Activated CD4-positive, alpha-beta T cell treated with anti-CD3 and anti-CD28 coated beads for 24 hours (primary cell): ENCODE results near the gene IRAK3.

Source experiments
- DNase-seq, 2 donors: peaks; one replicate each; pipeline ENCODE4 v3.0.0-alpha.2; 2020; ENCODE audit warnings: low read depth in 2 of 2

The IRAK3 gene, protein sequence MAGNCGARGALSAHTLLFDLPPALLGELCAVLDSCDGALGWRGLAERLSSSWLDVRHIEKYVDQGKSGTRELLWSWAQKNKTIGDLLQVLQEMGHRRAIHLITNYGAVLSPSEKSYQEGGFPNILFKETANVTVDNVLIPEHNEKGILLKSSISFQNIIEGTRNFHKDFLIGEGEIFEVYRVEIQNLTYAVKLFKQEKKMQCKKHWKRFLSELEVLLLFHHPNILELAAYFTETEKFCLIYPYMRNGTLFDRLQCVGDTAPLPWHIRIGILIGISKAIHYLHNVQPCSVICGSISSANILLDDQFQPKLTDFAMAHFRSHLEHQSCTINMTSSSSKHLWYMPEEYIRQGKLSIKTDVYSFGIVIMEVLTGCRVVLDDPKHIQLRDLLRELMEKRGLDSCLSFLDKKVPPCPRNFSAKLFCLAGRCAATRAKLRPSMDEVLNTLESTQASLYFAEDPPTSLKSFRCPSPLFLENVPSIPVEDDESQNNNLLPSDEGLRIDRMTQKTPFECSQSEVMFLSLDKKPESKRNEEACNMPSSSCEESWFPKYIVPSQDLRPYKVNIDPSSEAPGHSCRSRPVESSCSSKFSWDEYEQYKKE

DNA sequence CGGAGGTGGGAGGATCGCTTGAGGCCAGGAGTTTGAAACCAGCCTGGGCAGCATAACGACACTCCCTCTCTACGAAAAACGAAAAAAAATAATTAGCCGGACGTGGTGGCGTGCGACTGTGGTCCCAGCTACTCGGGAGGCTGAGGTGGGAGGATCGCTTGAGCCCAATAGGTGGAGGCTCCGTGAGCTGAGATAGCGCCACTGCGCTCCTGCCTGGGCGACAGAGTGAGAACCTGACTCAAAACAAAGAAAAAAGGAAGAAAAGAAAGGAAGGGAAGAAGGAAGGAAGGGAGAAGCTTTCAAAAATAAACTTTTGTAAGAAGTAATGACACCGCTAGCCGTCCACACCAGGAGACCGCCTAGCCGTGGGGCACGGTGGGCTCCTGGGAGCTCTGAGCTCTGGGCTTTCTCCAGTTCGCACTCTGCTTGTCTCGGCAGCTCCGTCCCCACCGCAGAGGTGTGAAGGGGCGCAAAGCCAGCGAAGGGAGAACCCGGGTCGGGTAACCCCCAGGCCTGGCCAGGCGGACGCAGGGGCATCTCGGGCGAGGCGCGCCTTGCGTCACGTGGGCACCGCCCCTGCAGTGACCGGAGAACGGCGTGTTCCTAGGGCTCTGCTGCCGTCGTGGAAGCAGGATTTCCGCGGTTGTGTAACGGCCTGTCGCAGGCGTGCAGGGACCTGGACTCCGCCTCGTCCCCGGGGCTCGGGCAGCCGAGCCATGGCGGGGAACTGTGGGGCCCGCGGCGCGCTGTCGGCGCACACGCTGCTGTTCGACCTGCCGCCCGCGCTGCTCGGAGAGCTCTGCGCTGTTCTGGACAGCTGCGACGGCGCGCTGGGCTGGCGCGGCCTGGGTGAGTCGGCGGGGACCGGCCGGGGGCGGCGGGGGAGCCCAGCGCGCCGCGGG lies at the start of gene IRAK3:
IRAK3 (plus strand) TSS at position 631 of the 902 bp plus-strand sequence; CDS start at position 717, 86 bp downstream.
- DNase-seq = no peak

DNA sequence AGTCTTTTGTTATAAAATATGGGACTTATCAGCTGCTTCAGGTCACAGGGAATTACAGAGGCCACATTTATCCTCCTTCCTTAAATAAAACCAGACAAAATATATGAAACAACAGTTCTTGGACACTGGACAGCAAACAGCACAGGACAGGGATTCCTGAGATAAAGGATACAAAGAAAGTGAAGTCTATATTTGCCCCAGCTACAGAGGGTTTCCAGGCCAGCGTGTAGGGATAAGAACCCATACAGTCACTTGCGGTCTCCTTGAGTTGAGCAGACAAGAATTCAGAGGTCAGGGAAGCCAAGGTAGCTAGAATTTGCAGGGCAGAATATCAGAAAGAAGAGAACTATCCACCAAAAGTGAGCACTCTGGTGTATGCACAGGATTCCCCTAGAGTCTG lies 49.7 kb upstream of the IRAK3 start:
- no peak for DNase-seq

DNA sequence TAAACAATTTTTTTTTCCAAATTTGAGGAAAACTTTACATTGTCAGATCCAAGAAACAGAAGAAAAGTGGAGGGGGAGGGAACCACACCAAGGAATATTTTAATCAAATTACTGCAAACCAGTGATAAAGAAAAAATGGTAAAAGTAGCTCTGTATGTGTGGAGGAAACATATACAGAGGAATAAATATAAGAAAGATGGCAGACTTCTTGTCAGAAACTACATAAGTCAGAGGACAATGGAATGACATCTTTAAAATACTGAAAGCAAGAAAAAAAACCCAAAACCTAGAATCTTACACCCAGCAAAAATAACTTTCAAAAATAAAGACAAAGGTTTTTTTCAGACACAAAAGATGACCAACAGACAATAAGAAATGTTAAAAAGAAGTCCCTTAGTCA lies 48.3 kb upstream of the IRAK3 start:
- no peak for DNase-seq

DNA sequence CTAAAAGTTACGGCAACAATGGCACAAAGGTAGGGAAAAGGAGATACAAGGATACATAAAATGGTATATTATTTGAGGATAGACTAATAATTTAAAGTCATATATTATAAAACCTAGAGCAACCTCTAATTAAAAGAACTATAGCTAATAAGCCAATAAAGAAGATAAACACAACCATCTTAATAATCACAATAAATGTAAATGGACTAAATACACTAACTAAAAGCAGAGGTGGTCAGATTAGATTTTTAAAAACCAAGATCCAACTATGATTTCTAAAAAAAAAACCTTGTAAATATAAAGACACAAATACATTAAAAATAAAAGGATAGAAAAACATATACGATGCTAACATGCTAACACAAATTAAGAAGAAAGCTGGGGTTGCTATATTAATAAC lies 47.7 kb upstream of the IRAK3 start:
- DNase-seq = no peak

DNA sequence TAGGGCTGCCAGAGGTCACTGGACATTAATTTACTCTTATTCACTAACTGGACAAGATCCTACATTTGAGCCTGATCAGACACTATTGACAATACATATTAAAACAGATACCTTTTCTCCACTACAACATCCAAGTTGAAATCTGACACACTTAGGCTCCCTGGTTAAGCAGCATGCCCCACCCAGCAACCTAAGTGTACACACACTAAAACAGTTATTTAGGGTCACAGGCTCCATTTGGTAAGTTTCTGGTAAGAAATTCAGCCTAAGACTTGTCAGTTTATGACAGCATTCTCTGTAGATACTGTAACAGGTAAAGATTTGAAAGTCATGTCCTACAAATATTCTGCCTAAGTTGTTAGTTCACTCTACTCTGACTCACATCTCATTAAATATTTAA lies 46.2 kb upstream of the IRAK3 start:
- no peak for DNase-seq

DNA sequence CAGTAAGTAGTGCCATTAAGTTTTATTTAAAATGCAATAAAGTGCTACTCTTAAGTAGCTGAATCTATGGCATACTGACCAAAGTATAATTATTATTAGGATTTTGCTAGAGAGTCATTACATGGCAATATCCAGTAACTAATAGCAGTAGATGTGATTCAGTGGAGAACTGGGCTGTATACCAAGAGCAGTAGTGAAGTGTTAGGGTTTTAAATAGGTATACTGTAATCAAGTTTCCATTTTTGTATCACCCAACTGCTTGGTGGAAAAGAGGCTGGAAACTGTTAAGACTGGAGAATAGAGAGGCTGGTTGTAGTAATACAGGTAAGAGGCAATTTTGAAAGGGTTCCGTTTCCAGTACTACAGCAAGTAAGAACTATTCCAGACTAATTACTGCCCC lies 45.1 kb upstream of the IRAK3 start:
- DNase-seq = no peak

DNA sequence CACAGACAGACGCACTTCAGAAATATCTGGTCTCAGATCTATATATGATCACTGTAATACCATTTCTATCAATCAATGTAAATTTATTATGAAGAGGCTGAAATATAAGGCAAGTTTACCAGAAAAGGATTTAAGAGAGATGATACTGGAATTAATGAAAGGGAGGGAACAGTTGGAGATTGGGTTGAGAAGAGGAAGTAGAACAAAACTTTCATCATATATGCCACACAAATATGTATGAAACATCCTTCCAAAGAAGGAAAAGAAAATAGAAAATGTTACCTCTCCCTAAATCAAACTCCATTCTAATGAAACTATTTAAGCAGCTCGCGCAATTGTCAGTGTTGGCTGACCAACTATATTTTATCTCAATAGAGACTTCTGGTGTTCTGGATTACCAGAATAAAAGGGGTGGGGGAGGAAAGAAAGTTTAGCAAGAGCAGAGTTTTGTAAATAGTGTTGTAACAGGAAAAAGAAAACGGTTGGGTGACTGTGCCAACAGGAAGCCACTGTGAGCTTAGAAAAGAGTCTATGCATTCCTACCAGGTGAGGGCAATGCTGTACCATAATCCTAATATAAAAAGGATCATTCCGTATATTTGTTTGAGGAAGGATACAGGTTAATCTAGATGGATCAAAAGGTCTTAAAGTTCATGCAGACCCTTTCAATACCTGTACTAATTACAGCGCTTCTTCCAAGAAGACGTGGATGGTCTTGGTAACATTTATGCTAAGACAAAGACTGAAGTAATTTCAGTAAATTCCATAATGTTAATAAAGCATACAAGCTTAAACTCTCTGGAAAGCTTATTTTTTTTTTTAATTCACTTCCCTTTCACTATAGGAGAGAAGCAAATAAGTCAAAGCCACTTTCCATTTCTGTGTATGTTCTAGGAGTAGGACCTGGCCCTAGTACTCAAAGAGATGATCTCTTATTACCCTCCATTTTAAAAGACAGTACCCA lies 43.9 kb upstream of the IRAK3 start:
- no peak for DNase-seq

DNA sequence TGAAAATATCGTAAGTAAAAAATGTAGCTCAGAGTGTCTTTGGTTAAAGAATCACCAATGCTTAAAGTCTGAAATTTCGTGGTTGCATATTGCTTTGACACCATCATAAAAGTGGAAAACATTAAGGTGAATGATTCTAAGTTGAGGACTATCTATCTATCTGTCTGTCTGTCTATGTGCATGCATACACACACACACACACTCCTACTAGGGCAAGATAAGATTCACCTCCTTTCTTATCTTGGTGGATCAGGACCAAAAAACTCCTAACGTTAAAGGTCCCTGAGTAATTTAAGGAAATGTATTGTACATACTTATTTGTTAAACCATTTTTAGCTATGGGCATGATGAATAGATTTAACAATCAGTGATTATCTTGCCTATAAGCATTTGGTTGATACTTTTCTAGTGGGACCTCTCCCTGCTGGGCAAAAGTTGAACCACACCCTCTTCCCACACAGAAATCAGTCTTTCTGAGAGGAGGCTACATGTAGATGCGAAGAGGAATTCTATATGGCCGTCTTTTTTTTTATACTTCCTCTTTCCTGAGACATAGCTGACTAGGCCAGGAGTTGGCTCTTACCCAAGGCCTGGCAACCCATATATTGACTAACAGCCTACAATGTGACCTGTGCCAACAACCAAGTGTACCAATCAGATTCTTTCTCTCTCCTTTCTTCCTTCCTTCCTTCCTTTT lies 39.2 kb upstream of the IRAK3 start:
- DNase-seq = no peak

DNA sequence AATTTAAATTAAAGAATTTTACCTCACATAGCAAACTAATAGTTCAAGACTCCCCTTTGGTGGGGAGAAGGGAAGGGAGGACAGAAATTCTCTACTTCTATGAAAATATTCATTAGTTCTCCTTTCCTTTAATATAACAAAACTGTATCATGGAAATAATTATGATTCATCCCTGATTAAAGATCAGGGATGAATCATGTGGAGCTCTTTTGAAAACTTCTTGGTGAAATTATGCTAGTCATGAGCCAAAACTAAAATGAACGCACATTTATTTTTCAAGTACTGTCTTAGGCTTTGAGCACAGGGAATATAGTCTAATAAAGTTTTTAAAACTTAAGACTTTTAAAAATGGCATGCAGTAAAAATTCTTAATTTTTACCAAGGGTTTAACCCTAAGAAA lies 36.3 kb upstream of the IRAK3 start:
- no peak for DNase-seq

DNA sequence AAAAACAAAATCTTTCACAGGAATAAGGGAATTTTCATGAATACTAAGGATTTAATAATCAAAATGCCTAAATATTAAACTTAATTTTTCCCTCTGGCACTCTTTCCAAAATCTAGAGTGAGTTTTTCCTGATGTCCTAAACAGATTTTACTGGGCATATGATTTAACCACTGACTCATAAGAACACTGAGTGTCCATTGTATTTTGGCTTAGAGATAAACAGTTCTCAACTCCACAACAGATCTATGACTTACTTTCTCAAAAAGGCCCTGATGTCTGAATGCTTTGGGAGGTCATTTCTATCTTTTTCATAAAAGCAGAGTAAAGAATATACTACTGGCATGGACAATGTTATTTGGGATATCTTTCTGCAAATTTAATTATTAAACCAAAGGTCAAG lies 34.2 kb upstream of the IRAK3 start:
- DNase-seq = no peak

DNA sequence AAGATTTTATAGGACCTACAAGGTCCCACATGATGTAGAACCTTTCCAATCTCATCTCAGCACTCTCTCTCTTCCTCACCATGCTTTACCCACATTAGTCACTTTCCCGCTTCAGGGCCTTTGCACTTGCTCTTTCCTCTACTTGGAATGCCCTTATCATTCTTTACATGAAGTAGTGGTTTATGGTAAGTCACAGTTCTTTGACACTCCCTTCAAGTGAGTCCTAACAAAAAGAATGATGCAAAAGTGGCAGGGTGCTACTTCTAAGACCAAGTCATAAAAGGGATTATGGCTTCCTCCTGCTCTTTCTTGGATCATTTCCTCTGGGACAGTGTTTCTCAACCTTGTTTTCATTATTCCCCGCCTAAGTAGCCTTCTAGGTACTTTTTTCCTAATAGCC lies 32.4 kb upstream of the IRAK3 start:
- DNase-seq = no peak

DNA sequence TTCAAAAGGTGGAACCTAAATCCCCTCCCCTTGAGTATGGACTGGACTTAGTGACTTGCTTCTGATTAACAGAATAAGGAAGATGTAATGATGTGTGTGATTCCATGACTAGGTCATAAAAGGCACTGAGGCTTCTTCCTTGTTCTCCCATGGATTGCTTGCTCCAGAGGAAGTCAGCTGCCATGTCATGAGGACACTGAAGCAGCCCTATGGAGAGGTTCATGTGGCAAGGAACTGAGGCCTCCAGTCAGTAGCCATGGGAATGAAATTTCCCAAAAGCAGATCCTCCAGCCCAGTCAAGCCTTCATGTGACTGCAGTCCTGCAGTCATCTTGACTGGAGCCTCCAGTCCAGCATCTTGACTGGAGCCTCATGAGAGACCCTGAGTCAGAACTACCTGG lies 29.9 kb upstream of the IRAK3 start:
- DNase-seq = no peak

DNA sequence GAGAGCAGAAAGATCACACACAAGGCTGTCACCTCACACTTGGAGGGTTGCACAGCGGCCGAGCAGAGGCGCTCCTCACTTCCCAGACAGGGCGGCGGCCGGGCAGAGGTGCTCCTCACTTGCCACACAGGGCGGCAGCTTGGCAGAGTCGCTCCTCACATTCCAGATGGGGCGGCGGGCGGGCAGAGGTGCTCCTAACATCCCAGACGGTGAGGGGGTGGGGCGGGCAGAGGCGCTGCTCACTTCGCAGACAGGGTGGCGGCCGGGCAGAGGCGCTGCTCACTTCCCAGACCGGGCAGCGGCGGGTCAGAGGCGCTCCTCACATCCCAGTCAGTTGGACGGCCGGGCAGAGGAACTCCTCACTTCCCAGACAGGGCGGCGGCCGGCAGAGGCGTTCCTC lies 28.3 kb upstream of the IRAK3 start:
- no peak for DNase-seq

DNA sequence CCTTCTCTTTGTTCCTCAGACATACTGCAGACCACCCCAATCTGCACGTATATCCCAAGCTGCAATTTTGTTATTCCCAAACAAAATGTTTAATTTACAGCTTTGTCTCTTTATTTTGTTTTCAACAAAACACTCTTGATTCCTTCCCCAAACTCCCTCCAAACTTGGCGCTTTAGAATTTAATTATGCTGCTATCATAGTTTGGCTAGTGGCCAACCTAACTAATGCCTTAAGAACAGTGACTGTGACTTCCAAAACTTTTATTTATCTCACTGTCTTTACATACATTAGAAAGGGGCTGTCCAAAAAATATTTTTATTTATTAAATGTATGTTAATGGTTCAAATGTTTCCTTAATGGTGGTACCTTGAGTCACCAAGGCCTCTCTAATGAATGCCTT lies 26.3 kb upstream of the IRAK3 start:
- no peak for DNase-seq

DNA sequence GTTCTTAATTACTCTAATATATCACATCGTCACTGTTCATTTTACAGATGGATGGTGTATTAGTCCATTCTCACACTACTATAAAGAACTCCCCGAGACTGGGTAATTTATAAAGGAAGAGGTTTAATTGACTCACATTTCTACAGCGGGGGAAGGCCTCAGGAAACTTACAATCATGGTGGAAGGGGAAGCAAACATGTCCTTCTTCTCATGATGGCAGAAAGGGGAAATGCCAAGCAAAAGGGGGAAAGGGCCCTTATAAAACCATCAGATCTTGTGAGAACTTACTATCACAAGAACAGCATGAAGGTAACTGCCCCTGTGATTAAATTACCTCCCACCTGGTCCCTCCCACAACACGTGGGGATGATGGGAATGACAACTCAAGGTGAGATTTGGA lies 25.7 kb upstream of the IRAK3 start:
- DNase-seq = no peak

DNA sequence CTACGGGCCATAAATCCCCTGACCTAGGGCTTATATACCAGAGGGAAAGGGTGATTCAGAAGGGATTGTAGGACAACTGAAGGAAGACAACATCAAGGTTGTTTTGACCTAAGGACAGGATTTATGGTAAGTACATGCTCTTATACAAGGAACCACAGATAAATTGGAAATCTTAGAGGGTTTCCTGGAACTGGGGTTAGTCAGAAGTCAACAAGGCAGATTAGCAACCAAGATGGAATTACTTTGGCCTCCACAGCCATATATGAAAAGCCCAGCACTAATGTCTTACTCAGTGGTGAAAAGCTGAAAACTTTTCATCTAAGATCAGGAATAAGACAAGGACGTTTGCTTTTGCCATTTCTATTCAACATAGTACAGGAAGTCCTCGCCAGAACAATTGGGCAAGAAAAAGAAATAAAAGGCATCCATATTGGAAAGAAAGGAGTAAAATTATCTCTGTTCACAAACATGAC lies 24.6 kb upstream of the IRAK3 start:
- DNase-seq = no peak

DNA sequence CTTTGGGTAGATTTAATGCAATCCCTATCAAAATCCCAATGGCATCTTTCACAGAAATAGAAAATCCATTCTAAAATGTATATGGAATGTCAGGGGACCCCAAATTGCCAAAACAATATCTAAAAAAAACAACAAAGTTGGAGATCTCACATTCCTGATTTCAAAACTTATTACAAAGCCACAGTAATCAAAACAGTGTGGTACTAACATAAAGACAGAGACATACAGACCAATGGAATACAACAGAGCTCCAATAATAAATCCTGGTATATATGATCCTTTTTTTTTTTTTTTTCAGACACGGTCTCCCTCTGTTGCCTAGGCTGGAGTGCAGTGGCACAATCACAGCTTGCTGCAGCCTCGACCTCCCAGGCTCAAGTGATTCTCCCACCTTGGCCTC lies 23.9 kb upstream of the IRAK3 start:
- no peak for DNase-seq

DNA sequence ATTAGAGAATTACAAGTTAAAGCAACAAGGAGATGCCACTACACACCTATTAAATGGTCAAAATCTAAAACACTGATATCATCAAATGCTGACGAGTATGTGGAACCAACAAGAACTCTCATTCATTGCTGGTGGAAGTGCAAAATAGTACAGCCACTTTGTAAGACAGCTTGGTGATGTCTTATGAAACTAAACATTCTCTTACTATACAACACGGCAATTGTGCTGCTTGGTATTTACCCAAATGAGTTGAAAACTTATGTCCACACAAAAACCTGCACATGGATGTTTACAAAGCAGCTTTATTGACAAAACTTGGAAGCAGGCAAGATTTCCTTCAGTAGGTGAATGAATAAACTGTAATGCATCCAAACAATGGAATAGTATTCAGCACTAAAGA lies 22.5 kb upstream of the IRAK3 start:
- no peak for DNase-seq

DNA sequence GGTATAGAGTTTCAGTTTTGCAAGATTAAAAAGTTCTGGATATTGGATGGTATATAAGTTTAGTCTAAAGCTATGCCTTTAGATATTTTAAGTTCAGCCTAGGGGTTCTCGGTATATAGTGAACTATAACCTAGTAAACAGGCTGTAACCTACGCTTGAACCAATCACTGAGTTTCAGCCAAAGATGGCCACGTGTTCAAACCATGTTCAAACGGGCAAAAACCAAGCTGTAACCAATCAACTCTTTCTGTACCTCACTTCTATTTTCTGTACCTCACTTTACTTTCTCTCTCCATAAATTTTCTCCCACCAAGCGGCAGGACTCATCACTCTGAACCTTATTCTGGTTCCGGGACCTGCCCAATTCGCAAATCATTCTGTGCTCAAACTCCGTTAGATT lies 20.6 kb upstream of the IRAK3 start:
- DNase-seq = no peak
